DND-41 (cell line): Measurements from ENCODE around the gene APOC3.

Source experiments
- EZH2 ChIP-seq: IDR thresholded peaks from 3 replicates; pipeline ENCODE4 v1.6.1; 2012; ENCODE audit warnings: borderline replicate concordance, low read depth, mild to moderate bottlenecking, moderate library complexity, low read length, inconsistent platforms; ENCODE audit not compliant: severe bottlenecking
- TF ChIP-seq, protein P1 (sequence below): IDR thresholded peaks from 2 replicates; pipeline ENCODE4 v1.5.1; 2012; ENCODE audit warnings: borderline replicate concordance, low read length, moderate library complexity, mild to moderate bottlenecking; ENCODE audit not compliant: poor library complexity, severe bottlenecking; ENCODE audit errors: extremely low read depth

DNA sequence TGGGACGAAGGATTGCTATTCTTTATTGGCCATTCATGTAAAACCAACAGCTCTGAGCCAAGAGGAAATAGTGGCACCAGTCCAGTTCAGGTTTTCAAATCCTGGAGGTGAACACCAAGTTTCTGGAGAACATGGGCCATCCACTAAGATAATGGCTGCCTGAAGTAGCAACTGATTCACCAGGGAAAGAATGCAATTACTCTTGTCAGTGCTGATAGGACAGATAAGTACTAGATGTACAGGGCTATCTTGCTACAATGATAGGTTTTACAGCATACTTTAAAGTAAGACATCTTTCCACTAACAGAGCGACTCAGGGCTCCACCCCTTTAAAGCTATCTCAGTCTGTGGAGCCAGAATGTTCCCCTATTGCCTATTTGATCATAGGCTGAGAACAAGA, 44.5 kb downstream of the APOC3 start:
- TF ChIP-seq, protein P1, sequence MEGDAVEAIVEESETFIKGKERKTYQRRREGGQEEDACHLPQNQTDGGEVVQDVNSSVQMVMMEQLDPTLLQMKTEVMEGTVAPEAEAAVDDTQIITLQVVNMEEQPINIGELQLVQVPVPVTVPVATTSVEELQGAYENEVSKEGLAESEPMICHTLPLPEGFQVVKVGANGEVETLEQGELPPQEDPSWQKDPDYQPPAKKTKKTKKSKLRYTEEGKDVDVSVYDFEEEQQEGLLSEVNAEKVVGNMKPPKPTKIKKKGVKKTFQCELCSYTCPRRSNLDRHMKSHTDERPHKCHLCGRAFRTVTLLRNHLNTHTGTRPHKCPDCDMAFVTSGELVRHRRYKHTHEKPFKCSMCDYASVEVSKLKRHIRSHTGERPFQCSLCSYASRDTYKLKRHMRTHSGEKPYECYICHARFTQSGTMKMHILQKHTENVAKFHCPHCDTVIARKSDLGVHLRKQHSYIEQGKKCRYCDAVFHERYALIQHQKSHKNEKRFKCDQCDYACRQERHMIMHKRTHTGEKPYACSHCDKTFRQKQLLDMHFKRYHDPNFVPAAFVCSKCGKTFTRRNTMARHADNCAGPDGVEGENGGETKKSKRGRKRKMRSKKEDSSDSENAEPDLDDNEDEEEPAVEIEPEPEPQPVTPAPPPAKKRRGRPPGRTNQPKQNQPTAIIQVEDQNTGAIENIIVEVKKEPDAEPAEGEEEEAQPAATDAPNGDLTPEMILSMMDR = no peak
- TF ChIP-seq EZH2 = no peak
